ENCODE data around the gene GRIP1.

DNA sequence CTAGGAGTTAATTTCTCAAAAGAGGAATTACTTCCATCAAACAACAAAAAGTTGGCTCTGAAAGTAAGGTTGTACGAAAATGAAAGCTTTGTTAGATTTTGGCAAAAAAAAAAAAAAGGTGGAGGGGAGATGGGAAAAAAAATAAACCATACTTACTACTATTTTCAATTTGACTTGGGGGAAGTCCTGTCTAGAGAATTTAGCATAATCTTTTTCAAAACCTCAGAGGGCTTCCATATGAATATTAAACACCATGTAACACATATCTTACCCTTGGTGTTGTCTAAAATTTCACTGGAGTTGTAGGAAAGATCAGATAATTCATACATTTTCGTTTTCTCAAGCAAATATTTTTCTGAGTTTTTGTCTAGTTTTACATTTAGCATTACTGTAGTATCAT lies 17.5 kb downstream of the GRIP1 start:
- TF ChIP-seq, protein P1, sequence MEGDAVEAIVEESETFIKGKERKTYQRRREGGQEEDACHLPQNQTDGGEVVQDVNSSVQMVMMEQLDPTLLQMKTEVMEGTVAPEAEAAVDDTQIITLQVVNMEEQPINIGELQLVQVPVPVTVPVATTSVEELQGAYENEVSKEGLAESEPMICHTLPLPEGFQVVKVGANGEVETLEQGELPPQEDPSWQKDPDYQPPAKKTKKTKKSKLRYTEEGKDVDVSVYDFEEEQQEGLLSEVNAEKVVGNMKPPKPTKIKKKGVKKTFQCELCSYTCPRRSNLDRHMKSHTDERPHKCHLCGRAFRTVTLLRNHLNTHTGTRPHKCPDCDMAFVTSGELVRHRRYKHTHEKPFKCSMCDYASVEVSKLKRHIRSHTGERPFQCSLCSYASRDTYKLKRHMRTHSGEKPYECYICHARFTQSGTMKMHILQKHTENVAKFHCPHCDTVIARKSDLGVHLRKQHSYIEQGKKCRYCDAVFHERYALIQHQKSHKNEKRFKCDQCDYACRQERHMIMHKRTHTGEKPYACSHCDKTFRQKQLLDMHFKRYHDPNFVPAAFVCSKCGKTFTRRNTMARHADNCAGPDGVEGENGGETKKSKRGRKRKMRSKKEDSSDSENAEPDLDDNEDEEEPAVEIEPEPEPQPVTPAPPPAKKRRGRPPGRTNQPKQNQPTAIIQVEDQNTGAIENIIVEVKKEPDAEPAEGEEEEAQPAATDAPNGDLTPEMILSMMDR (conservative IDR thresholded peaks at IDR 0.05; ENCODE audit: low read depth, low read length): no peak
- no peak for TF ChIP-seq MAFK (IDR thresholded peaks at IDR 0.05; ENCODE audit: low read depth, low read length)
- TF ChIP-seq POLR2A (IDR thresholded peaks at IDR 0.05; ENCODE audit: low read depth, low read length): no peak
- TF ChIP-seq BHLHE40 (IDR thresholded peaks at IDR 0.05; ENCODE audit: low read depth, low read length): no peak
- TF ChIP-seq NFE2L2 (IDR thresholded peaks at IDR 0.05; ENCODE audit: low read depth, low read length): no peak
- TF ChIP-seq MAZ (IDR thresholded peaks at IDR 0.05; ENCODE audit: borderline replicate concordance, low read depth, low read length): no peak
- TF ChIP-seq SMC3 (IDR thresholded peaks at IDR 0.05; ENCODE audit: low read depth, low read length): no peak
- no peak for TF ChIP-seq USF2 (IDR thresholded peaks at IDR 0.05; ENCODE audit: low read depth, low read length)
- TF ChIP-seq RAD21 (IDR thresholded peaks at IDR 0.05; ENCODE audit: low read length): no peak
- no peak for TF ChIP-seq RCOR1 (IDR thresholded peaks at IDR 0.05; ENCODE audit: insufficient replicate concordance, low read length)
- no peak for TF ChIP-seq FOS (IDR thresholded peaks at IDR 0.05; ENCODE audit: low read depth, low read length)
- TF ChIP-seq MXI1 (IDR thresholded peaks at IDR 0.05; ENCODE audit: borderline replicate concordance, low read depth, low read length): no peak
- TF ChIP-seq CEBPB (IDR thresholded peaks at IDR 0.05; ENCODE audit: low read depth, low read length): no peak
- TF ChIP-seq ELK1 (IDR thresholded peaks at IDR 0.05; ENCODE audit: borderline replicate concordance, low read depth, low read length): no peak
